GM18517 (cell line): ENCODE measurements around the gene SLC25A25.
"Not testable (repeated sequence)": the region's sequence is repeated elsewhere in the genome, so short reads cannot be mapped to it uniquely, and the experiment has no call there.

Experiments
- ATAC-seq: cut with Tn5 transposase; IDR thresholded peaks from one replicate; pipeline ENCODE4 v1.9.1; 2021; ENCODE audit warnings: mild to moderate bottlenecking, moderate library complexity; ENCODE audit not compliant: unreplicated experiment

The SLC25A25 gene

GRCh38 chr9:128108269-128109049 is 40.4 kb downstream of the SLC25A25 start:
- no peak for ATAC-seq

GRCh38 chr9:128109050-128109709 is 41.1 kb downstream of the SLC25A25 start:
- no peak for ATAC-seq

GRCh38 chr9:128111726-128112125 is 43.7 kb downstream of the SLC25A25 start:
- not testable (repeated sequence) for ATAC-seq

GRCh38 chr9:128113526-128114325 is 45.7 kb downstream of the SLC25A25 start:
- no peak for ATAC-seq

GRCh38 chr9:128114326-128115186 is 46.5 kb downstream of the SLC25A25 start:
- ATAC-seq, result no peak

GRCh38 chr9:128115187-128116103 is 47.4 kb downstream of the SLC25A25 start:
- ATAC-seq, result peak; percentile 42

- ATAC-seq, result no peak
Observed at GRCh38 chr9:128116104-128117083, 48.4 kb downstream of the SLC25A25 start.

- ATAC-seq, result peak; percentile 53
Observed at GRCh38 chr9:128117613-128118471, 49.8 kb downstream of the SLC25A25 start.

- ATAC-seq, result no peak
Observed at GRCh38 chr9:128118472-128118857, 50.4 kb downstream of the SLC25A25 start.

- ATAC-seq, result no peak
Observed at GRCh38 chr9:128118971-128119665, 51.1 kb downstream of the SLC25A25 start.

GRCh38 chr9:128120061-128120740 is 52.2 kb downstream of the SLC25A25 start:
- ATAC-seq, result no peak

- no peak for ATAC-seq
Observed at GRCh38 chr9:128120741-128121465, 52.9 kb downstream of the SLC25A25 start.

GRCh38 chr9:128121466-128121810 is 53.4 kb downstream of the SLC25A25 start:
- no peak for ATAC-seq

GRCh38 chr9:128121924-128122808 is 54.1 kb downstream of the SLC25A25 start:
- ATAC-seq, result no peak

- no peak for ATAC-seq
Observed at GRCh38 chr9:128122809-128123175, 54.8 kb downstream of the SLC25A25 start.
